ENCODE results near the gene TMEM200A.

DNA sequence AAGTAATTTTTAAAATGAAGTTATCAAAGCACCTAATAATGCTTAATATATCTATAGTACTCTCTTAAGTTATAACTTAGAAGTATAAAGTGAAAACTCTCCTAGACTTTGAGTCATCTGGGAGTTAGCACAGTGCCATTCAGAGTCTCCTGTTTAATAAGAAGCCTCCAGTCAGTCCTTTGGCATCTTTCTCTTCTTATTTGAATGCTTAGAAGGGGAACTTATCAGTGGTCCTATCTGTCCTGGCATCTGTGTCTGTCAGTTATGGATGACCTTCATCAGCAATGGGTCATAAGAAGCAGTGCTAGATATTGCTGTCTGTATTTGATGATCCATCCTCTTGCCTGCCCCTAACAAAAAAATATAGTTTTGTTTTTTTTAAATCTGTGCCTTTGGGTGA is 15.2 kb downstream of the TMEM200A start:
- no peak for TF ChIP-seq POLR2A (IDR thresholded peaks at IDR 0.05)
- TF ChIP-seq, protein P1, sequence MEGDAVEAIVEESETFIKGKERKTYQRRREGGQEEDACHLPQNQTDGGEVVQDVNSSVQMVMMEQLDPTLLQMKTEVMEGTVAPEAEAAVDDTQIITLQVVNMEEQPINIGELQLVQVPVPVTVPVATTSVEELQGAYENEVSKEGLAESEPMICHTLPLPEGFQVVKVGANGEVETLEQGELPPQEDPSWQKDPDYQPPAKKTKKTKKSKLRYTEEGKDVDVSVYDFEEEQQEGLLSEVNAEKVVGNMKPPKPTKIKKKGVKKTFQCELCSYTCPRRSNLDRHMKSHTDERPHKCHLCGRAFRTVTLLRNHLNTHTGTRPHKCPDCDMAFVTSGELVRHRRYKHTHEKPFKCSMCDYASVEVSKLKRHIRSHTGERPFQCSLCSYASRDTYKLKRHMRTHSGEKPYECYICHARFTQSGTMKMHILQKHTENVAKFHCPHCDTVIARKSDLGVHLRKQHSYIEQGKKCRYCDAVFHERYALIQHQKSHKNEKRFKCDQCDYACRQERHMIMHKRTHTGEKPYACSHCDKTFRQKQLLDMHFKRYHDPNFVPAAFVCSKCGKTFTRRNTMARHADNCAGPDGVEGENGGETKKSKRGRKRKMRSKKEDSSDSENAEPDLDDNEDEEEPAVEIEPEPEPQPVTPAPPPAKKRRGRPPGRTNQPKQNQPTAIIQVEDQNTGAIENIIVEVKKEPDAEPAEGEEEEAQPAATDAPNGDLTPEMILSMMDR (IDR thresholded peaks at IDR 0.05), result no peak
- no peak for TF ChIP-seq POLR2AphosphoS5 (IDR thresholded peaks at IDR 0.05)
